MM.1S (cell line): Measurements from ENCODE around the gene RGS6.

Experiments
- EZH2 ChIP-seq: fragments of 300-600 bp; sonication (generic); optimal IDR thresholded peaks from 2 replicates; pipeline ENCODE3; 2017; ENCODE audit warnings: low read depth, mild to moderate bottlenecking, antibody characterized with exemption, low read length, mixed read lengths
- TF ChIP-seq, protein P1 (sequence below): fragments of 300-600 bp; sonication (generic); IDR thresholded peaks from 2 replicates; pipeline ENCODE4 v1.5.1; 2016; ENCODE audit warnings: antibody characterized with exemption, low read length, mixed read lengths

DNA sequence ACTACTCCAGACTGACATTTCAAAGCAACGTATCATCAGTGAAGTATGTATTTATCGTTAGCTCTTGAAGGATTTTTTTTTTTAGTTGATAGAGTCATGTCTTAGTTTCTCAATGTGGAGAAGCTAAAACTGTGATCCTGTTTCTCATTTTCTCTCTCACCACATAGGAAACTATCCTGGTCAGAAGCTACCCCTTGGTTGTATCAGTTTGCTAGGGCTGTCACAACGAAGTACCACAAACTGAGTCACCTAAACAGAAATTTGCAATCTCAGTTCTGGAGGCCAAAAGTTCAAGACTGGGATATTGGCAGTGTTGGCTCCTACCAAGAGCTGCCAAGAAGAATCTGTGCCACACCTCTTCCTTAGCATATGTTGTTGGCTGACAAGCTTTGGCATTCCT lies 369.1 kb downstream of the RGS6 start:
- TF ChIP-seq, protein P1, sequence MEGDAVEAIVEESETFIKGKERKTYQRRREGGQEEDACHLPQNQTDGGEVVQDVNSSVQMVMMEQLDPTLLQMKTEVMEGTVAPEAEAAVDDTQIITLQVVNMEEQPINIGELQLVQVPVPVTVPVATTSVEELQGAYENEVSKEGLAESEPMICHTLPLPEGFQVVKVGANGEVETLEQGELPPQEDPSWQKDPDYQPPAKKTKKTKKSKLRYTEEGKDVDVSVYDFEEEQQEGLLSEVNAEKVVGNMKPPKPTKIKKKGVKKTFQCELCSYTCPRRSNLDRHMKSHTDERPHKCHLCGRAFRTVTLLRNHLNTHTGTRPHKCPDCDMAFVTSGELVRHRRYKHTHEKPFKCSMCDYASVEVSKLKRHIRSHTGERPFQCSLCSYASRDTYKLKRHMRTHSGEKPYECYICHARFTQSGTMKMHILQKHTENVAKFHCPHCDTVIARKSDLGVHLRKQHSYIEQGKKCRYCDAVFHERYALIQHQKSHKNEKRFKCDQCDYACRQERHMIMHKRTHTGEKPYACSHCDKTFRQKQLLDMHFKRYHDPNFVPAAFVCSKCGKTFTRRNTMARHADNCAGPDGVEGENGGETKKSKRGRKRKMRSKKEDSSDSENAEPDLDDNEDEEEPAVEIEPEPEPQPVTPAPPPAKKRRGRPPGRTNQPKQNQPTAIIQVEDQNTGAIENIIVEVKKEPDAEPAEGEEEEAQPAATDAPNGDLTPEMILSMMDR, result no peak
- TF ChIP-seq EZH2, result no peak
